T-helper 17 cell (primary cell): ENCODE results near the gene HLA-DQA2. TPM values are rescaled to one million over a fixed set of nuclear protein-coding genes. Genes with fewer than 3 reads are reported as not detected.
"Not testable (repeated sequence)": the region's sequence is repeated elsewhere in the genome, so short reads cannot be mapped to it uniquely, and the experiment has no call there.

Experiments
- ATAC-seq: fragments of 150-1000 bp; cut with Tn5 transposase; 2 replicates; pipeline ENCODE4 v1.10.0; 2021; ENCODE audit warnings: mild to moderate bottlenecking, moderate library complexity
- DNase-seq, 3 donors: peaks; one replicate each; pipeline versions ENCODE4 v3.0.0 to v3.0.0-alpha.2; 2020 to 2021
- H3K9me3 ChIP-seq: one replicate; pipeline ENCODE4 v1.7.0; 2013; ENCODE audit warnings: low read length, mild to moderate bottlenecking; ENCODE audit not compliant: control insufficient read depth, poor library complexity, severe bottlenecking
- H3K27ac Mint-ChIP-seq: one replicate; pipeline ENCODE4 v1.8.0; 2022; ENCODE audit warnings: mild to moderate bottlenecking, moderate library complexity, mixed read lengths
- H3K27me3 Mint-ChIP-seq: one replicate; pipeline ENCODE4 v1.8.0; 2022; ENCODE audit warnings: mixed read lengths
- H3K36me3 Mint-ChIP-seq: one replicate; pipeline ENCODE4 v1.8.0; 2022; ENCODE audit warnings: low read depth, mixed read lengths
- H3K4me1 Mint-ChIP-seq: one replicate; pipeline ENCODE4 v1.8.0; 2022; ENCODE audit warnings: mild to moderate bottlenecking, mixed read lengths
- H3K4me3 Mint-ChIP-seq: one replicate; pipeline ENCODE4 v1.8.0; 2022; ENCODE audit warnings: mild to moderate bottlenecking, moderate library complexity, mixed read lengths
- total RNA-seq, 4 donors: library from RNA in 2 of 4; stranded (reverse) in 2 of 4; gene quantifications; one replicate each; pipeline ENCODE4 v1.2.3 and lab custom pipeline; 2022 to 2026

HLA-DQA2 gene
- total RNA-seq, 2 donors from 2014 or later = 0.70 to 3.4 TPM

DNA sequence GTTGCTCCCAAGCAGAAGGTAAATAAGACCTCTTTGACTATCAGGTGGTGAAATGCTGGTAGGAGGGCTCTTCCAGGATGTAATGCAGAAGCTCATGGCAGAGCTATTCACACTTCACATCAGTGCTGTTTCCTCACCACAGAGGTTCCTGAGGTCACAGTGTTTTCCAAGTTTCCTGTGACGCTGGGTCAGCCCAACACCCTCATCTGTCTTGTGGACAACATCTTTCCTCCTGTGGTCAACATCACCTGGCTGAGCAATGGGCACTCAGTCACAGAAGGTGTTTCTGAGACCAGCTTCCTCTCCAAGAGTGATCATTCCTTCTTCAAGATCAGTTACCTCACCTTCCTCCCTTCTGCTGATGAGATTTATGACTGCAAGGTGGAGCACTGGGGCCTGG lies 4.5 kb downstream of the HLA-DQA2 start:
- H3K27me3 Mint-ChIP-seq = peaks cover 68% of the 10 kb centered on the region

DNA sequence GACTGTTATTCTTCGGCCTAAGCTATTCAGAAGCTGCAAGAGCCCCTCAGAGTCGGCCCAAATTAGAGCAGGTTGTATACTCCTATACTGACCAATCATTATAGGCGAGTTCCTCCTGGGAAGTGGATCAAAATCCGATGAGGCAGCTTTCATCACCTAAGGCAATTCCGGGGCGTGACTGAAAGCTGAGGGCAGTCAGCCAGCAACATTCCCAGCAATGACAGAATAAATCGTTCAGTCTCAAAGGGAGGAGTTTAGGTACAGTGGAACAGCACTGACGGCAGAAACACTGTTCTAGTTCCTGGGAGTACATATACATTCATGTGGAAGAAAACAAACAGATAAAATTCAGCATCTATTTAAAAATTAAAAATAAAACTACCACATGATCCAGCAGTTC lies 11.4 kb downstream of the HLA-DQA2 start:
- no peaks in the 10 kb centered on the region for H3K4me1 Mint-ChIP-seq
- no peak overlapping the region for H3K4me3 Mint-ChIP-seq
- H3K27me3 Mint-ChIP-seq = peaks cover 68% of the 10 kb centered on the region
- no peaks in the 10 kb centered on the region for H3K9me3 ChIP-seq
- DNase-seq (no peak), ATAC-seq (no peak)
- H3K36me3 Mint-ChIP-seq = peaks cover 4% of the 10 kb centered on the region
- H3K27ac Mint-ChIP-seq = no peak overlapping the region

More for the DNA sequence above, 4.5 kb downstream of the HLA-DQA2 start:
- ATAC-seq, DNase-seq, H3K9me3 ChIP-seq, H3K4me1 Mint-ChIP-seq, H3K27ac Mint-ChIP-seq, H3K36me3 Mint-ChIP-seq, H3K4me3 Mint-ChIP-seq: not testable (repeated sequence)

DNA sequence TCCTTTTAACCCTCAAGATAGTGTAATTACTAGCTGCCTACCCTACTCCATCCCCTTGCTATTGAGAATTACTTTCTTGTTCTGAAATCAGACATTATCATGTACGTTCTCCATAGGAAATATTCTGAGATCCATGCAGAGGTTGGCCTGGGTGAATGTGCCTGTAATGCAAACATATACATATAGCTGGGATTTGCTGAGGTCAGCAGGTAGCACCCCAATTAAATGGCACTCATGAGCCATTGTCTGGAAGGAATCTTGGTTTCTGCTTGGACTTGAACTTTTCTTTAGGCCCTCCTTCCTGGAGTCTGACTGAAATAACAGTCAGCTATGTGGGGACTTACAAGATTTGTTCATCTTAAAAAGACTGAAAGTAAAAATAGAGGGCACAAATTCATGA lies 18.5 kb downstream of the HLA-DQA2 start:
- peaks cover 4% of the 10 kb centered on the region for H3K36me3 Mint-ChIP-seq
- H3K27ac Mint-ChIP-seq = no peak overlapping the region
- peaks cover 81% of the 10 kb centered on the region for H3K27me3 Mint-ChIP-seq
- ATAC-seq (no peak), DNase-seq (no peak)
- H3K9me3 ChIP-seq = no peaks in the 10 kb centered on the region
- H3K4me1 Mint-ChIP-seq = peaks cover 5% of the 10 kb centered on the region
- H3K4me3 Mint-ChIP-seq = no peak overlapping the region

DNA sequence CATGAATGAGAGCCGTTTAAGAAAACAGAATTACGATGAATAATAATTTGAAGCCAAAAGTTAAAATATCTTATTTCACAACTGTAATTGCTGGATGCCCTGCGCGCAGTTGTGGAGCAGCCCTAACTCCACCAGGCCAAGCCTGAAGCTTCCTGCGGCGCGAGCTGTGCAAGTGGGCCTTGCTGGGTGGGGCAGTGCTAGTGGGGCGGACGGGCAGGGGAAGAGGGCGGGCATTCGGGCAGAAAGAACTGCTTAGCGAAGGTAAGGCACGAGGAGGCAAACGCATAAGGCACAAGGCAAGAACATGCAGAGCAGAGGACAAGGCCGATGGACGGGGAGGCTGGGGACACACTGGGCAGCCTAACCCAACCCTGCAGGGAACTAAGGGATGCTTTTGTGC lies 19.9 kb downstream of the HLA-DQA2 start:
- no peaks in the 10 kb centered on the region for H3K9me3 ChIP-seq
- Mint-ChIP-seq H3K27me3 (peaks cover 74% of the 10 kb centered on the region), H3K4me1 (peaks cover 5% of the 10 kb centered on the region), H3K27ac (no peak overlapping the region), H3K4me3 (no peak overlapping the region), H3K36me3 (no peaks in the 10 kb centered on the region)
- ATAC-seq = peak; percentile 76
- DNase-seq = no peak

DNA sequence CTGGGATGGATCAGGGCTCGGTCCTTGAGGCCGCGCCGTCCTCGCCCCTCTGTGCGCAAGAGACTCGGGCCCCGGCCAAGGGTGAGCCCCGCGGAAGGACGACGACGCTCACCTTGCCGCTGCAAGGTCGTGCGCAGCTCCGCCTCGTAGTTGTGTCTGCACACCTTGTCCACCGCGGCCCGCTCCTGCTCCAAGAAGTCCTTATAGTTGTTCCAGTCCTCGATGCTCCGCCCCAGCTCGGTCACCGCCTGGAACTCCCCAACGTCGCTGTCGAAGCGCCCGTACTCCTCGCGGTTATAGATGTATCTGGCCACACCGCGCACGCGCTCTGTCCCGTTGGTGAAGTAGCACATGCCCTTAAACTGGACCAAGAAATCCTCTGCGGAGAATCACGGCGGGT lies 20.4 kb downstream of the HLA-DQA2 start:
- H3K9me3 ChIP-seq = no peaks in the 10 kb centered on the region
- no peak for ATAC-seq
- no peak overlapping the region for H3K4me3 Mint-ChIP-seq
- DNase-seq = no peak
- H3K27ac Mint-ChIP-seq = no peak overlapping the region
- H3K36me3 Mint-ChIP-seq = no peaks in the 10 kb centered on the region
- peaks cover 5% of the 10 kb centered on the region for H3K4me1 Mint-ChIP-seq
- peaks cover 75% of the 10 kb centered on the region for H3K27me3 Mint-ChIP-seq

DNA sequence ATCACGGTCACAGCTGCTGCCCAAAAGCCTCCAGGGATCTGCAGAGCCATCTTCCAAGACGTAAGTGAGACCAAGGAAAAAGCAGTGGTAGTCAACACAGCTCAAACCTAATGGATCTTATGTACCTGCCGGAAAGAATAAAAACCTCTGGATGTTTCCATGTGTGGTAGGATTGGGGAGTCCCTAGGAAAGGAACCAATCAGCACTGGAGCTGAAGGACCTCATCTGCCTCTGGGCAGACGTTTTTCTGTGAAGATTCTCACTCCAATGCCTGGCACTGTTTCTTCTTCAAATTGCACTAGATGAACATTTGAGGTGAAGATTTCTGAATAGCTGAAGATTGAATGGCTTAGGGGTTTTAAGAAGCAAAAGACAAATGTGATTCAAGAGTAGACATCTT lies 22.2 kb downstream of the HLA-DQA2 start, which contains the start of gene HLA-DQB2:
HLA-DQB2 (minus strand) TSS at position 112 of the 400 bp plus-strand sequence; CDS start at position 50, 62 bp downstream.
- peaks cover 81% of the 10 kb centered on the region for H3K27me3 Mint-ChIP-seq
- ATAC-seq (peak; percentile 46), DNase-seq (no peak)
- peaks cover 5% of the 10 kb centered on the region for H3K4me1 Mint-ChIP-seq
- H3K27ac Mint-ChIP-seq = no peak within 1 kb of the TSS
- H3K36me3 Mint-ChIP-seq = no peaks in the 10 kb centered on the region
- no peaks in the 10 kb centered on the region for H3K9me3 ChIP-seq
- H3K4me3 Mint-ChIP-seq = no peak within 1 kb of the TSS

DNA sequence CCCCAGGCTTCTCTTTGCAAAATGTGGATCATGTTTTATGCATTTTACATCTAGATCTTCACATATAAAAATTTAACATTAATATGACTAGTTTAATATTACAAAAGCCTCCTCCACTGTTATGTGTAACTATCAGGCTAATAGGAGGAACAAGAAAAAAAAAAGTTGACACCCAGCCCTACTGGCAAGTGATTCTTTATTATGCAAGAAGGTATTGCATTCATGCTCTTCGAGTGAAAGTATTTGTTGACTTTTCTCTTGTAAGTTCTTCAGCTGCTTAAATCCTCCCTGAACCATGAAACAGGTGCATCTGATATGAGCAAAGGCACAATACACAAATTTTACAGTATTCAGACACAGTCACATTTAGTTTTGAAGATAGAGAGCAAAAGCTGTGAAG lies 22.9 kb downstream of the HLA-DQA2 start:
- no peak overlapping the region for H3K27ac Mint-ChIP-seq
- no peak for ATAC-seq

DNA sequence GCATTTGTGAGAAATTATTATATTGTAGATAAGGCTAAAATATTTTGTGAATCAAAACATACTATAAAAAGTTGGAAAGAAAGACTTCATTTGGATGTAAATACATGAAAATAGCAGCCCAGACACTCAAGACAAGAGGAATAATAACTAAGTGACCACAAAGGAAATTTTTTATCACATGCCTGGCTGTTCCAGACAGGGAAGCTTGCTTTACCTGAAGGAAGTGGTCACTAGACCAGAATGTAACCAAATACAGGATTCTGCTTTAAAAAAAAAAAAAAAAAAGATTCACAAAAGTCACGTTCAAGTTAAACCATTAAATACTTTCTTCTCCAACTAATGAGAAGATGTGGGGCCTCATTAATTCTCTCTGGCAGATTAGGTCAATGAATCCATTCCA lies 31.5 kb downstream of the HLA-DQA2 start:
- no peaks in the 10 kb centered on the region for H3K4me1 Mint-ChIP-seq
- no peaks in the 10 kb centered on the region for H3K9me3 ChIP-seq
- no peak overlapping the region for H3K27ac Mint-ChIP-seq
- H3K36me3 Mint-ChIP-seq = peaks cover 6% of the 10 kb centered on the region
- ATAC-seq (no peak), DNase-seq (no peak)
- peaks cover 67% of the 10 kb centered on the region for H3K27me3 Mint-ChIP-seq
- H3K4me3 Mint-ChIP-seq = no peak overlapping the region

More for the DNA sequence above, 22.9 kb downstream of the HLA-DQA2 start:
- H3K27me3 Mint-ChIP-seq = peaks cover 79% of the 10 kb centered on the region
- no peak overlapping the region for H3K4me3 Mint-ChIP-seq
- H3K36me3 Mint-ChIP-seq = no peaks in the 10 kb centered on the region
- no peak for DNase-seq
- no peaks in the 10 kb centered on the region for H3K9me3 ChIP-seq
- peaks cover 5% of the 10 kb centered on the region for H3K4me1 Mint-ChIP-seq

DNA sequence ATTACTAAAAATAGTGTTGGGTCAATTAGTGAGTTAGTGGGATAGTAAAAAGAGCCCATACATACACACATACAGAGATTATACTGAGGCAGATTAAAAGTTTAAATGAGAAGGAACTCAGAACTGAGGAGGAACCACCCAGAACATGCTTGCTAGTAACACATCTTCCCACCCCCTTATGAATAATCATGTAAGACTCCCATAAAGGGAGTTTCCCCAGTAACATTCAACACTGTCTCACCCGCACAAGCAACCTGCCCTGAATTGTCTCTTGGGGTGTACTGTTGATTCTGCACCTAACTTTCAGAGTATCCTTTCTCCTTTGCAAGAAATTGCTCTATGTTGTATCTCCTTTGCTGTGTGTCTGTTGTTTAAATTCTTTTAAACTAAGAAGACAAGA lies 33.2 kb downstream of the HLA-DQA2 start:
- Mint-ChIP-seq H3K36me3 (peaks cover 8% of the 10 kb centered on the region), H3K4me3 (no peak overlapping the region), H3K27me3 (peaks cover 63% of the 10 kb centered on the region)

DNA sequence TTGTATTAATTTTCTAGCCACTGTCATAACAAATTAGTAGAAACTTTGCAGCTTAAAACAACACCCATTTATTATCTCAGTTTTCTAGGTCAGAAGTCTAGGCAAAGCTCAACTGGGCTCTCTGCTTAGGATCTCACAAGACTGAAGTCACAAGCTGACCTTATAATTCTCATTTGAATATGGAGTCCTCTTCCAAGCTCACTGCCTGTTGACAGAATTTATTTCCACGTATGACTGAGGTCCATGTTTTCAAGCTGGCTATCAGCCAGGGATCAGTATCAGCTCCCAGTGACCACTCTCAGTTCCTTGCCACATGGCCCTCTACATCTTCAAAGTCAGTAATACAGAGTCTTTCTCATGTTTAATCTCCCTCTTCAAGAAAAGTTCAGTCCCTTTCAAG lies 33.9 kb downstream of the HLA-DQA2 start:
- peaks cover 61% of the 10 kb centered on the region for H3K27me3 Mint-ChIP-seq
- H3K27ac Mint-ChIP-seq = no peak overlapping the region
- no peaks in the 10 kb centered on the region for H3K4me1 Mint-ChIP-seq
- ATAC-seq (no peak), DNase-seq (no peak)
- peaks cover 9% of the 10 kb centered on the region for H3K36me3 Mint-ChIP-seq
- no peak overlapping the region for H3K4me3 Mint-ChIP-seq
- H3K9me3 ChIP-seq = no peaks in the 10 kb centered on the region

More for the DNA sequence above, 33.2 kb downstream of the HLA-DQA2 start:
- Mint-ChIP-seq H3K27ac (no peak overlapping the region), H3K4me1 (no peaks in the 10 kb centered on the region)
- H3K9me3 ChIP-seq = no peaks in the 10 kb centered on the region
- DNase-seq (no peak), ATAC-seq (no peak)

DNA sequence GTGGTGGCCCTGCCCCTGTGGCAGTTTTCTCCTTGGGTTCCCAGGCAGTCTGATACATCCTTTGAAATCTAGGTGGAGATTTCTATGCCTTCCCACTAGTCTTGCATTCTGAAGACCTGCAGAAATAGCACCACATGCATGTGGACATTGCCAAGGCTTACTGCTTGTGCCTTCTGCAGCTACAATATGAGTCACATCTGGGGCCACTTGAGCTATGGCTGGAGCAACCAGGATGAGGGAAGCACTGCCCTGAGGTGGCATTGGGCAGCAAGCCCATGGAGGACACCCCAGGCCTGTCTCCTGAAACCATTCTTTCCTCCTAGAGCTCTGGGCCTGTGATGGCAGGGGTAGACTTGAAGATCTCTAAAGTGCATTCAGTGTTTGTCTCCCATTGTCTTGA lies 37.8 kb downstream of the HLA-DQA2 start:
- Mint-ChIP-seq H3K4me1 (no peaks in the 10 kb centered on the region), H3K27ac (no peak overlapping the region), H3K4me3 (no peak overlapping the region), H3K36me3 (peaks cover 5% of the 10 kb centered on the region), H3K27me3 (peaks cover 44% of the 10 kb centered on the region)
- H3K9me3 ChIP-seq = no peaks in the 10 kb centered on the region
- no peak for ATAC-seq
- no peak for DNase-seq

DNA sequence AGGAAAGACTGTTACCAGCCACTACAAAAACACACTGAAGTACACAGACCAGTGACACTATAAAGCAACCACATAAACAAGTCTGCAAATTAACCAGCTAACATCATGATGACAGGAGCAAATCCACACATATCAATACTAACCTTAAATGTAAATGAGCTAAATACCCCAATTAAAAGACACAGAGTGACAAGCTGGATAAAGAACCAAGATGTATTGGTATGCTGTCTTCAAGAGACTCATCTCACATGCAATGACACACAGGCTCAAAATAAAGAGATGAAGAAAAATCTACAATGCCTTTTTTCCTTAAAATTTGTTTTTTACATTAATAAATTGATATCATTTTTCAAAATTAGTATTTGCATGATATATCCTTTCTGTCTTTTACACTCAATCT lies 41.7 kb downstream of the HLA-DQA2 start:
- not testable (repeated sequence) for H3K4me1 Mint-ChIP-seq, DNase-seq, H3K36me3 Mint-ChIP-seq, ATAC-seq, H3K9me3 ChIP-seq, H3K4me3 Mint-ChIP-seq, H3K27ac Mint-ChIP-seq
- H3K27me3 Mint-ChIP-seq = peaks cover 46% of the 10 kb centered on the region

DNA sequence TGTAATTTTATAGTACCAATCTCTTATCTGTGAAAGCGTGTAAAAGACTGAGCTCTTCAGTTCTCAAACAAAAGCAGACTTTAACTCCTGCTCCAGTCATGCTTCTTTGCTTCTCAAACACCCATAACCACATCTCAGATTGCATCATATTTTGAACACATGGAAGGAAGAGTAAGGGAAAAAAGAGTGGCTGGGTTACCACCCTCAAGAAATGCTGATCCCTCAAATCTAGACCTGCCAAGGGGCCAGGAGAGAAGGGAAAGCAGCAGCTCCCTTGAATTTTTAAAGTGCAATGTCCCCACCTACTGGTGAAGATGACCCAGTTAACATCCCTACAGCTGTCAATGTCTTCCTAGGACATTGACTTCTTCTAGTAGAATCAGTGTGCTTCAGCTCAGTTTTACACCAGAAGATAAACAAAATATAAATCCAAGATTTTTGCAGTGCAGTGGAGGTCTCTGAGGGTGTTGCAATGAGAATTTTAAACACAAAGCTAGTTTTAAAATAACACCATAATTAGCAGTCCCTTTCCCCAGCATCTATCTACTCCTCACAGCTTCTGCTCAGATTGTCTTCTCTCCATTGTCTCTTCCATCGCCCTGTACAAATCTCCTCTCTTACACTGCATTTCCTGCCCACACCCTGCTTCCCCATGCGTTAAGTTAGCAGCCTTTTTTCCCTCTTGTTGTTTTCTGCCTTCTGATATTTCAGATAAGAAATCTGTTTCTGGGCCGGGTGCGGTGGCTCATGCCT lies 44.8 kb downstream of the HLA-DQA2 start:
- H3K4me1 Mint-ChIP-seq = peaks cover 2% of the 10 kb centered on the region
- ATAC-seq (peak; percentile 66), DNase-seq (no peak)
- peaks cover 40% of the 10 kb centered on the region for H3K27me3 Mint-ChIP-seq
- no peaks in the 10 kb centered on the region for H3K9me3 ChIP-seq
- H3K4me3 Mint-ChIP-seq = no peak overlapping the region
- H3K27ac Mint-ChIP-seq = no peak overlapping the region
- H3K36me3 Mint-ChIP-seq = no peaks in the 10 kb centered on the region

DNA sequence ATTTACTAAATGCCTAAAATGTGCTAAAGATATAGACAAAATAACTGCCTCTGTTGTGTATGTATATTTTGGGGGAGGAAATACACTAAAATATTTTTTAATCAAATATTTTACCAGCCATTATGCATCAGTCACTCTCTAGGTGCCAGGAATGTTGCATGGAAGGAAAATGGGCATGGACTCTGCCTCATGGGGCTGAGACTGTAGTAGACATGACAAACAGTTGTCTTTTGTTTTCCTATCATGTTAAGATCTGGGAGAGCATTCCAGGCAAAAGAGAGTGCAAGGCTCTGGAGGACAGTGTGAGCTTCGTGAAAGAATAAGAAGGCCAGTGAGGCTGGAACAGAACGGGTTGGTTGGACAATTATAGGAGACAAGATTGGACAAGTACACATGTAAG lies 49.1 kb downstream of the HLA-DQA2 start:
- ATAC-seq (no peak), DNase-seq (no peak)
- no peaks in the 10 kb centered on the region for H3K36me3 Mint-ChIP-seq
- peaks cover 16% of the 10 kb centered on the region for H3K4me1 Mint-ChIP-seq
- H3K27ac Mint-ChIP-seq = no peak overlapping the region
- H3K9me3 ChIP-seq = no peaks in the 10 kb centered on the region
- no peak overlapping the region for H3K4me3 Mint-ChIP-seq
- peaks cover 82% of the 10 kb centered on the region for H3K27me3 Mint-ChIP-seq
